Measurements from ENCODE around the gene CDH2.

CDH2 gene

GRCh38 chr18:28167835-28168349 lies 9.0 kb downstream of the CDH2 start:
- no peak for DNase-seq

- DNase-seq, result no peak
Observed at GRCh38 chr18:28164771-28165483, 12.0 kb downstream of the CDH2 start.

DNA sequence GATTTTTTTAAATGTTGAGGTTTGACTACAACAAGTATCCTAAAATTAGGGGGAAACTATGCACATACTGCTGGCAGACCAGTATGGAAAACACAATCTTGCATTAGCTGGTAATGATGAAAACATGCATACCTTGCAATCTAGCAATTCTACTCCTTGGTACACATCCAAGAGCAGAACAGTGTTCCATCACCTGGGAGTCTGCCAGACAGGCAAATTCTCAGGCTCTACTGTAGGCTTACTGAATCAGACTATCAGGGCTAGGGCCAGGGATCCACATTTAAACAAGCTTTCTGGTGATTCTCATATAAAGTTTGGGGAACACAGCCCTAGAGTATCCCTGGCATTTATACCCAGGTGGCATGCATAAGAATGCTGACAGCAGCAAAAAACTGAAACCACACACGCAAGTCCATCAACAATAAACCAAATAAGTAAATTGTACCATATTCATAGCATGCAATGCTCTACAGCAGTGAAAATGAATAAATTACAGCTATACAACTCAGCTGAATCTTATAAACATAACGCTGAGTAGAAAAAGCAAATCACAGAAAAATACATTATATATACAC lies 13.6 kb downstream of the CDH2 start:
- DNase-seq, result no peak

DNA sequence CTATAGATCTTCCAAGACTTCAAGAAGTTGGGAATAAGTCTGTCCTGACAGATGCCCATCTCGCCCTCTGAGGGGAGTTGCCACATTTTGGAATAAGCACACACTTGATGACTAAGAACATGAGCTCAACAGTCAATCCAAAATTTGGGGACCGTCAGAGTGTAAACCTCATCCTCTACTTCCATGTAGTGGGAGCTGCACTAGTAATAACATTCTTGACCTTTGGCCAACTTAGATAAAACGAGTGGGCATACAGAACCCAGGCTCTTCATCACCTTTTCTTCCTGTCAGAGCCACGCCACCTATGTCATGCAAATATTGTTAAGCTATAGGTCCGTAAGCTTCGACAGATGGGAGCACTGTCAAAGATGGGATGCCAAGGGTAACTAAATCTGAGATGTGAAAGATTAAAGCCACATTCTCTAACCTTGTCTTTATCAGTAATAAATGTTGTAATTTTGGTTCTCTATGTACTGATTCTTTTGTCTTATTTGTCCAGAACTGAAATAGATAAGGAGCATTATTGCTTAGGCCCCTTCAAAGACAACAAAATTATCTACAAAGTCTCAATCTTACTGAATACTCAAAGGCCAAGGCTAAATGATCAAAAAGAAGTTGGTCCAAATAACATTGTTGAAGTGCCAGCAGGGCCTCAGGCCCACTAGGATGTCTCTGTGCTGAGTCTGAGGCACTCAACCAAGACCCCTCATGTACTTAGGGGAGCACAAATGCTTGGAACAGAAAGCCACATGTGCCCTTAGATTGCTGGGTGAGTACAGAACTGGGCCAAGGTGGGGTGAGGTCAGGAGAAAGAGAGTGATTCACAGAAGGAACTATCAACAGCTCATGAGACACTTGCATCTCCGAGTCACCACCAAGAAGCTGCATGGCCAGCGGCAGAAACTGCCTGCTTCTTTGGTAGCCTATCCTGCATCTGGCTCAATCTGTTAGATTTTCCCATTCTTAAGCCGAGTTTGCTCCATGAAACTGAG lies 15.0 kb downstream of the CDH2 start:
- DNase-seq, result no peak

GRCh38 chr18:28159055-28159454 lies 17.9 kb downstream of the CDH2 start:
- DNase-seq, result no peak

DNA sequence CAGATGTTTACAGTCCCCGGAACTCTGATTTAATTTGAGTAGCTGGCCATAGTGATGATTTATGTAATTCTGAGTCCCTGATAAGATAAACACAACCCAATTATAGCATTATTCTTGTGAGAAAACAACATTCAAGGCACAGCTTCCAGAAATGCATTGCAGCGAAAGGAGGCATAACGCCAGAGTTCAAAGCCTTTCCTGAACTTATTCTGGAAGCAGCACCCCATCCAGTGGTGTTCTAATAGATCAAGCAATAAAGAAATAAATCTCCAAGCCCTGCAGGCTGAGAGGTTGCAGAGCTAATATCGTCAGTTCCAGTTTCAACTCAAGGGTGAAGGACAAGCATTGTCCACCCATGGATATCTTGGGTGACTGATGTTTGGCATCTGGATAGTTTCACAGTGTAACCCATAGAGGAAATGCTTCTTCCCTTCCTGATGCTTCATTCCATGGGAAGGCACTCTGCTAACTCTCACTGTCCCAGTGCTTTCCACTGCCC lies 18.8 kb downstream of the CDH2 start:
- DNase-seq, result no peak

- no peak for DNase-seq
Observed at GRCh38 chr18:28153485-28154065, 23.4 kb downstream of the CDH2 start.

DNA sequence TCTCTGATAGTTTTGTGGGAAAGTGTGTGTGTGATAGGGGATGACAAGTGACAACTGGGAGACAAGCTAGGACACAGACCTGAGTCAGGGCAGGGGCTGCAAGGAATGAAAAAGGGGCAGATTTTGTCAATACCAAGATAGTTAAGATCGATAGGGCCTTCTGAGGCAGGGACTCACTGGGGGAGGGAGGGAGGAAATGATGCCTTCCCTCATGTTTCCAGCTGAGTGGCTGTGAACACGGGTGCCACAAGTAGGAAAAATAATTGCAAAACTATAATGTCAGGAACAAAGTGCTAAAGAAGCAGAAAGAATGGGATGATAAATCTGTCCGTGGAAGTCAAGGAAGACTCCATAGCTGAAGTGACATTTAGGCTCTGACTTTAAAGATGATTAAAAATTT lies 24.2 kb downstream of the CDH2 start:
- DNase-seq, result no peak

DNA sequence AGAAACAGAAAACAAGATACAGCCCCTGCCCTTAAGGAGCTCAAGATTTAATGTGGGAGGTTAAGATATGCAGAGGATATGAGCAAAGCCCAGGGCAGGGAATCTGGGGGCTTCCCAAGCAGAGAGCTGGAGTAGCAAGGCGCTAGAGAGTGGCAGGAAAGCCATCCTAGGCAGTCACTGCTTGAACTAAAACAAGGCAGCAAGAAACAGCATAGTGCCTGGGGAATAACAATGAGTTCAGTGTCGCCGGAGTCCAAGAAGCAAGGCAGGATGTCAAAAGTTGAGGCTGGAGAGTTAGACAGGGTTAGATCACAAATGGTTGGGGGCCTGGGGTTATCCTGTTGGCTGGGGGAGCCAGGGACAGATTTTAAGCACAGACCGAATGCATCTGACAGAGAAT lies 24.6 kb downstream of the CDH2 start:
- DNase-seq, result no peak

- DNase-seq, result no peak
Observed at GRCh38 chr18:28151434-28151833, 25.5 kb downstream of the CDH2 start.

DNA sequence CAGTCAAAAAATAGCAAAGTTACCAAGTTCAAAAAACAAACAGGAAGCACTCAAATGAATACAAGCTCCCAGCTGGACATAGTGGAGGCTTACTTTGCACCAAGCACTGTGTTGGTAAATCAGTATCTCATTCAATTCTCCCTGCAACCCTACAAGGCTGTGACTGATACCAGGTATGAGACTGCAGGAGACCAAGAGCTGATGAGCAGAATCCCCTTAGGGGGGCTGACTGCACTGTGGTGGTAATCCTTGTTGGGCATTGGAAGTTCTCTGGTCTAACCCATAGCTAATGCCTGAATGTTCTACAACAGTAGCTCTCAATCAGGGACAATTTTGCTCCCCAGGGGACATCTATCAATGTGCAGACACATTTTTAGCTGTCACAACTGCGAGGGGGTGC lies 26.0 kb downstream of the CDH2 start:
- DNase-seq, result no peak

- DNase-seq, result no peak
Observed at GRCh38 chr18:28149810-28150420, 27.0 kb downstream of the CDH2 start.

DNA sequence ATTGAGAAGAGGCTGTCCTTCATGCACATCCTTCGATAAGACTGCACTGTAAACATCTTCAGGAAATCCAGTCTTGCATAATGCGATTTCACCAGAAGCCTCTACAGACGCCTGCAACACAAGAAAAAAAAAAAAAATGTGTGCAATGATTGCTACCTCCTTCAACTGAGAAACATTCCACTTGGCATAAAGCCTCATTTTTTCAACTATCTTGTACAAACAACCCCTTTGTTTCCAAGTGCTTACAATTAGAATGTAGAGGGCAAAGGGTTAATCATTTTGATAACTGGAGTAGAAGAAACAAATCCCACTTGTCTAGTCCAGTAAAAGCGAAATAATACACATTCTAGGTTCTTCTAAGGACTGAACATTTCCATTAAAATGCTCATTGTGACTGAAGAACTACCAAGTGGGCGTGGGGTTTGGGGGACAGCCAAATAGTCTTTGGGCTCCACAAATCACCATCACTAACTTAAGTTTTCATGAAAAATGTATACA lies 29.2 kb downstream of the CDH2 start:
- DNase-seq, result no peak

- DNase-seq, result no peak
Observed at GRCh38 chr18:28143725-28144124, 33.2 kb downstream of the CDH2 start.

- no peak for DNase-seq
Observed at GRCh38 chr18:28138816-28139215, 38.1 kb downstream of the CDH2 start.

- no peak for DNase-seq
Observed at GRCh38 chr18:28136071-28136470, 40.9 kb downstream of the CDH2 start.

DNA sequence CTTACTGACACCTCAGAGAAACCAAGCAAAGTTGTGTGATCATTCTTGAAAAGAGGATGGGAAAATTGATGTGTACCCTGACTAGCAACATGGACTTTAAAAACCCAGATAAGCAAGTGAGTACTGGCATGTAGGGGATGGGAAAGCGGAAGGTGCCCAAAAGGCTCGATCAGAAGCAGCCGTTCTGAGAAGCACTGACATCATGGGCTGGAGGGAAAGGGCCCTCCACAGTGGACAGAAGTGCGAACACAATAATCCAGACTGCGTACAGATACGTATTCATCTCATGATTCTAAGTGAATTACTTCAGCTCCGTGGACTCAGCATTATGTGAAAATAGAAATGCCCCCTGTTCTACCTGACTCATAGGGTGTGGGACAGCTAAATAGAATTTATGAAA lies 42.2 kb downstream of the CDH2 start:
- no peak for DNase-seq

DNA sequence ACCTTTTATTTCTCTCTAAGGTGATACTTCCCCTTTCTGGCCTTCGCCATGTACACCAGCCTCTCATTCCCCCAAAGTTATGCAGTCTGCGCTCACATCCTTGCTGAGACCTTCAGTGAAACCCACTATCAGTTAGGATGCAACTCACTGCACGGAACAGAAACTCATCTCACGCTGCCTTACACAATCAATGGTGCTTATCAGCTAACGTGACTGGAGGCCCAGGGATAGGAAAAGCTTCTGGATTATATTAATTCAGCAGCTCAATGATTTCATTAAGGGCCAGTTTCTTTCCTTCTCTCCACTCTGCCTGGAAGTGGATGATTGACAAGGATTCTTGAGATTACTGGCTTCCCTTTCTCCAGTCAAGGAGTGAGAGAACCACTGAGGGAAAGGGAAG lies 44.8 kb downstream of the CDH2 start:
- no peak for DNase-seq

GRCh38 chr18:28128659-28128980 lies 48.3 kb downstream of the CDH2 start:
- DNase-seq, result no peak

GRCh38 chr18:28127763-28128658 lies 48.9 kb downstream of the CDH2 start:
- no peak for DNase-seq

DNA sequence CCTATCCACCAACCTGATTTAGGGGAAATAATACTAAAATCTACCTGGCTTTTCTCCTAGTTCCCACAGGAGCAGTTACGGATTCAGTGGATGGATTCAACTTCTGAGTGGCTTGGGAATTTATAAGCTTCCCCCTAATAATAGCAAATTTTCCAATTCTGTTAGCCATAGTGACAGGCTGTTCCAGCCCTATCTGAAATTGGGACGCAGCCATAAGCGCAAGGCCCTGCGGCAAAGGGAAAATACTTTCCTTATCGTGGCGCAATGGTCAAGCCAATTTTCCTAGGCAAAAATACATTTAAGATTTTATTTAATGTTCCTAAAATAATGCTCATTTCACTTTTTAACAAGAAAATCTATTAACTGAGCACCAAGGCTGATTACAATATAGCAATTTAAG lies 49.7 kb downstream of the CDH2 start:
- DNase-seq, result no peak
